Neural cell (in vitro differentiated cells): Measurements from ENCODE around the gene CDK5R1.

Experiments
- CTCF ChIP-seq: fragments of 450-650 bp; IDR thresholded peaks from 2 replicates; pipeline ENCODE4 v1.5.1; 2014; ENCODE audit warnings: antibody characterized with exemption, mild to moderate bottlenecking, moderate library complexity; ENCODE audit not compliant: poor library complexity, severe bottlenecking
- EP300 ChIP-seq: fragments of 450-650 bp; conservative IDR thresholded peaks from 2 replicates; pipeline ENCODE4 v1.6.1; 2014; ENCODE audit warnings: antibody characterized with exemption, mild to moderate bottlenecking, moderate library complexity; ENCODE audit not compliant: poor library complexity, severe bottlenecking
- EZH2 ChIP-seq: fragments of 200-600, 300-800 bp; shearing (Covaris generic), sonication (generic); IDR thresholded peaks from 2 replicates; pipeline ENCODE4 v1.6.1; 2014; ENCODE audit warnings: antibody characterized with exemption, low read length, borderline replicate concordance, mild to moderate bottlenecking; ENCODE audit not compliant: insufficient read depth, poor library complexity, severe bottlenecking
- POLR2AphosphoS5 ChIP-seq: IDR thresholded peaks from 2 replicates; pipeline ENCODE4 v1.6.1; 2012
- REST ChIP-seq: IDR thresholded peaks from 2 replicates; pipeline ENCODE4 v1.6.1; 2012; ENCODE audit warnings: borderline replicate concordance
- SMC3 ChIP-seq: fragments of 450-650 bp; conservative IDR thresholded peaks from 2 replicates; pipeline ENCODE4 v1.6.1; 2014; ENCODE audit warnings: antibody characterized with exemption, mild to moderate bottlenecking, moderate library complexity; ENCODE audit not compliant: poor library complexity
- TAF1 ChIP-seq: IDR thresholded peaks from 2 replicates; pipeline ENCODE4 v1.6.1; 2012; ENCODE audit warnings: low read depth

GRCh38 chr17:32491371-32492263, 4.8 kb downstream of the CDK5R1 start:
- TF ChIP-seq POLR2AphosphoS5, result no peak
- no peak for TF ChIP-seq CTCF
- no peak for TF ChIP-seq SMC3
- no peak for TF ChIP-seq EZH2
- no peak for TF ChIP-seq EP300
- TF ChIP-seq TAF1, result no peak
- no peak for TF ChIP-seq REST
